ENCODE data around the gene TRIM9. TPM values are rescaled to one million over a fixed set of nuclear protein-coding genes. Genes with fewer than 3 reads are reported as not detected.
"Not testable (repeated sequence)": the region's sequence is repeated elsewhere in the genome, so short reads cannot be mapped to it uniquely, and the experiment has no call there.

TRIM9 gene
- polyA plus RNA-seq, 1 experiment: 0.06 TPM

DNA sequence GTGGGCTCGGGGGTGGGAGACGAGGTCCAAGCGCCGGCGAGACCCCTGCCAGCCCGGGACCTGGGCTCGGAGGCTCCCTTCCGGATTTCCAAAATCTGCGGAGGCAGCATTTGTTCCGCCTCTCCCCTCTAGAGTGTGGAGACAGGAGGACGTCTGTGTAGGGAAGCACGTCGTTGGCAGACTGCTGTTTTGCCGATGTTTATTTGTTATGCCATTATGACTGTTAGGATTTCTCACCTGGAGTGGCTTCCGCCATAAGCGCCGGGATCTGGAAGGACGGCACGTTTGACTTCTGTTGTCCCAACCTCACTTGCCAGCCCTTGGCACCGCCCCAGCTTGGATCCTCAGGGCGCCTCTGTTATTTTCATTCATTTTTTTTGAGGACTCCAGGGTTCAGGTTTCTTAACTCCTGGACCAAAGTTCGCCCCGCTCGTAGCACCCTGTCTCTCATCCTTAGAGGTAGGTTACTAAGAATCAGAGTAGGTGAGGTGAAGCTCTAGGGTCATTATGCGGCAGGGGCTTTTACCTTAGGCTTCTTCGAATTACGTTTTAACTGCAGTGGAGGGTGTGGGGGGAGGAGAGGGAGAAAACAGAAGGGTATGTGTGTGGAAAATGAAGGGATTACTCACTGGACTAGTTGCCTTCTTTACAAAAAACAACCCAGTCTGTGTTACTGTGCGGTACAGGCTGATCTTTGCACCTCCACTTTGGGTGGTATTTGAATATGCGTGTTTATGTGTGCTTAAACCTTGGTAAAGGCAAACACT, 150.1 kb downstream of the TRIM9 start:
- H3K9me3 ChIP-seq (ENCODE audit: control insufficient read depth, insufficient read depth, low read length): 0 out of 2 replicates have a peak, but pooled peaks cover 4% of the 10 kb centered on the region
- TF ChIP-seq, protein P1, sequence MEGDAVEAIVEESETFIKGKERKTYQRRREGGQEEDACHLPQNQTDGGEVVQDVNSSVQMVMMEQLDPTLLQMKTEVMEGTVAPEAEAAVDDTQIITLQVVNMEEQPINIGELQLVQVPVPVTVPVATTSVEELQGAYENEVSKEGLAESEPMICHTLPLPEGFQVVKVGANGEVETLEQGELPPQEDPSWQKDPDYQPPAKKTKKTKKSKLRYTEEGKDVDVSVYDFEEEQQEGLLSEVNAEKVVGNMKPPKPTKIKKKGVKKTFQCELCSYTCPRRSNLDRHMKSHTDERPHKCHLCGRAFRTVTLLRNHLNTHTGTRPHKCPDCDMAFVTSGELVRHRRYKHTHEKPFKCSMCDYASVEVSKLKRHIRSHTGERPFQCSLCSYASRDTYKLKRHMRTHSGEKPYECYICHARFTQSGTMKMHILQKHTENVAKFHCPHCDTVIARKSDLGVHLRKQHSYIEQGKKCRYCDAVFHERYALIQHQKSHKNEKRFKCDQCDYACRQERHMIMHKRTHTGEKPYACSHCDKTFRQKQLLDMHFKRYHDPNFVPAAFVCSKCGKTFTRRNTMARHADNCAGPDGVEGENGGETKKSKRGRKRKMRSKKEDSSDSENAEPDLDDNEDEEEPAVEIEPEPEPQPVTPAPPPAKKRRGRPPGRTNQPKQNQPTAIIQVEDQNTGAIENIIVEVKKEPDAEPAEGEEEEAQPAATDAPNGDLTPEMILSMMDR (IDR thresholded peaks at IDR 0.05; ENCODE audit: low read depth, low read length): no peak
- H3K27me3 ChIP-seq (ENCODE audit: control insufficient read depth, insufficient read depth, low read length): no peaks in the 10 kb centered on the region
- peak overlapping the region; percentile 88 for H3K4me3 ChIP-seq (ENCODE audit: low read depth, low read length)
- H3K27ac ChIP-seq (ENCODE audit: low read depth, low read length): peak overlapping the region; percentile 39
- DNase-seq (ENCODE audit: low read depth, low spot score): no peak
- ChIA-PET CTCF (interaction anchor here (1.2 to 1.3 kb wide), 2 partner anchors 14 to 84 kb away, joined by 3 to 7 read pairs; no protein-coding TSS in a partner anchor), POLR2A (interaction anchor here (0.5 to 1.1 kb wide), 5 partner anchors 16 to 277 kb away, joined by 3 to 4 read pairs (median 3); partner anchors contain the start of gene SAV1)

DNA sequence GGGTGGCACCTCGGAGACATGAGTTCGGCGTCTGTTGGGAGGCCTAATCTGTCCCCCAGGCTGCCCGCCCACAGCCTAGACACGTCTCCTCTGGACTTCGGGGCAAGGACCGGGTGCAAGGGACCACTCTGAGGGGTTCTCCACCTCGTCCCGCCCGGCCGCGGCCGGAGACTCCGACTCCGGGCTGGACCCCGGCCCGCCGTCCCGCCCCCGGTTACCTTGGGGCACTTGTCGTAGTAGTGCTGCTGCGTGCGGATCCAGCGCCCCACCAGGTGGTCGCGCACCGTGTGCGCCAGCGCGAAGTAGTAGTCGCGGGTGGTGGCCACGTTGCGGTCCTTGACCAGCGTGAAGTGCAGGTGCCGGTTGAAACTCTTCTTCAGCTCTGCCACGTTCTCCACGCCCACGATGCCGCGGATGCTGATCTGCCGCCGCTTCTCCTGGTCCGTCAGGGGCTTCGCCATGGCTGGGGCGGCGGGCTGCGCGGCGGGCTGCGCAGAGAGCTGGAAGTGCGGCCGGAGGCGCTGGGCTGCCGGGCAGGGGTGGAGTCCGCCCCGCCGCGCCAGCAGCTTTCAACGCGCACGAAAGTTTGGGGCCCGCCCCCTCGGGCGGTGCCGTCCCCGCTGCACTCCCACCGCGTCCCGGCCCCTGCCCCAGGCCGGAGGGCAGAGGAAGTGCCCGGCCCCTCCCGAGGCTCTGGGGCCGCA, 150.8 kb downstream of the TRIM9 start, which contains the start of gene PYGL:
Gene PYGL (minus strand): TSS at position 541 of the 704 bp plus-strand sequence. CDS start 80 bp downstream, at position 461.
- TF ChIP-seq, protein P1 (IDR thresholded peaks at IDR 0.05; ENCODE audit: low read depth, low read length): no peak
- H3K27ac ChIP-seq (ENCODE audit: low read depth, low read length): peak within 1 kb of the TSS; percentile 39
- peak within 1 kb of the TSS; percentile 88 for H3K4me3 ChIP-seq (ENCODE audit: low read depth, low read length)
- no peaks in the 10 kb centered on the region for H3K27me3 ChIP-seq (ENCODE audit: control insufficient read depth, insufficient read depth, low read length)
- POLR2A ChIA-PET: interaction anchor here (0.5 to 1.1 kb wide), 5 partner anchors 17 to 276 kb away, joined by 3 to 4 read pairs (median 3); partner anchors contain the start of gene SAV1
- CTCF ChIA-PET: interaction anchor here (1.2 to 1.3 kb wide), 2 partner anchors 15 to 84 kb away, joined by 3 to 7 read pairs; no protein-coding TSS in a partner anchor
- H3K9me3 ChIP-seq (ENCODE audit: control insufficient read depth, insufficient read depth, low read length): 0 out of 2 replicates have a peak, but pooled peaks cover 3% of the 10 kb centered on the region
- no peak for DNase-seq (ENCODE audit: low read depth, low spot score)

DNA sequence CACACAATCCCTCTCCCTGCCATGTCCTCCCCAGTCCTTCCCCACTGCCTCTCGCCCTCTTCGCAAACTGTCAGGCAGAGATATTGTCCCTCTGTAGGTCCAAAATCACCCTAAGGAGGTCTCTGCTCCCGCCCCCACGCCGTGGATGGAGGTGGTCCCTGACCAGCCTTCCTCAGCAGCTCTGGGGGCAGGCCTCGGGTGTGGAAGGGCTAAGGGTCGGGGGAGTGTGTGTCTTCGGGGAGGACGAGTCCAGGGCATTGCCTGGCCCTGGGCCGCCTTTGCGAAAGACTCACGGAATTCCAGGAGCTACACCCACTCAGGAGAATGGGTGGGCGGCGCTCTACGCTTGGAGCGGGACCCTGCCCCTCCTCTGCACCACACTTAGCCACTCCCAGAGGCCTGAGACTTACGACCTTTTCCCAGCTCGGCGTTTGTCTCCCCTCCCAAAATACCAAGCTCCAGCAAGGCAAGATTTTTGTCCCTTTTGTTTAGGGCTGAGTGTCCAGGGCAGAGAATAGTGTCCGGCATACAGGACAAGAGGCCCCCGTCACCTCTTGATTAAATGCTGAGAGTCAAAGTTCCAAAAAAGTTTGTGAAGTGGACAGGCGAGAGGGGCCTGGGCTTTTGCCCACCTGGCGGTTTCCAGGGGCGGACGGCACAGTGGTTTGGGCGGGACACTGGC, 151.5 kb downstream of the TRIM9 start:
- peak overlapping the region; percentile 11 for H3K27ac ChIP-seq (ENCODE audit: low read depth, low read length)
- CTCF ChIA-PET: interaction anchor here (1.2 to 1.3 kb wide), 2 partner anchors 16 to 83 kb away, joined by 3 to 7 read pairs; no protein-coding TSS in a partner anchor
- TF ChIP-seq, protein P1 (IDR thresholded peaks at IDR 0.05; ENCODE audit: low read depth, low read length): no peak
- no peak for DNase-seq (ENCODE audit: low read depth, low spot score)
- H3K9me3 ChIP-seq (ENCODE audit: control insufficient read depth, insufficient read depth, low read length): no peaks in the 10 kb centered on the region
- POLR2A ChIA-PET: interaction anchor here (1.1 kb wide), 1 partner anchor 21 kb away, joined by 3 read pairs; no protein-coding TSS in a partner anchor
- peak overlapping the region; percentile 88 for H3K4me3 ChIP-seq (ENCODE audit: low read depth, low read length)
- no peaks in the 10 kb centered on the region for H3K27me3 ChIP-seq (ENCODE audit: control insufficient read depth, insufficient read depth, low read length)

DNA sequence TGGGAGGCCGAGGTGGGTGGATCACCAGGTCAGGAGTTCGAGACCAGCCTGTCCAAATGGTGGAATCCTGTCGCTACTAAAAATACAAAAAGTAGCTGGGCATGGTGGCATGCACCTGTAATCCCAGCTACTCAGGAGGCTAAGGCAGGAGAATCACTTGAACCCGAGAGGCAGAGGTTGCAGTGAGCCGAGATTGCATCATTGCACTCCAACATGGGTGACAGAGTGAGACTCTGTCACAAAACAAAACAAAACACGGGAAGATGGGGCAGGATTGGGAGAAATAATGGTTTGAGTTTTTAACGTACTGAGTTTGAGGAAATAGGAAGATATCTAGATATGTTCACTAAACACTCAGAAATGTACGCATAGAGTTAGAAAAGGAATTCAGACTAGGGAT, 153.3 kb downstream of the TRIM9 start:
- H3K27ac ChIP-seq (ENCODE audit: low read depth, low read length); H3K9me3 ChIP-seq (ENCODE audit: control insufficient read depth, insufficient read depth, low read length); H3K27me3 ChIP-seq (ENCODE audit: control insufficient read depth, insufficient read depth, low read length); CTCF ChIA-PET; DNase-seq (ENCODE audit: low read depth, low spot score); H3K4me3 ChIP-seq (ENCODE audit: low read depth, low read length); POLR2A ChIA-PET: not testable (repeated sequence)

DNA sequence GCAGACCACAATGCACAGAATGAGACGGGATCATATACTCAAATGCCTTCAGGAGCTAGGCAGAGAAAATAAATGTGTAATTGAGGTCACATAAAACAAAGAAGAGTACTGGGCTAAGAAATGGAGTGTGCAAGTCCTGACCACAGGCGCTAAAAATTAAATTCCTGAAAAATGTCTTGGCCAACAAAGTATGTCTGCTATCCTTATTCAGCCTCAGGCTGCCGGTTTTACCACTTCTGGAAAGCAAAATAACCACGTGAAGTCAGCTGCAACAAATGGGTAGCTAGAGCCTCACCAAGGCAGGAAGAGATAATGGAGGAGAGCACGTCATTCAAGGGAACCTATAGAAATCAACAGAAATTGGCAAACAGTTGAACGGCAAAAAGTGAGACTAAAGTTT, 153.8 kb downstream of the TRIM9 start:
- Histone ChIP-seq H3K27me3 (ENCODE audit: control insufficient read depth, insufficient read depth, low read length) (no peaks in the 10 kb centered on the region), H3K27ac (ENCODE audit: low read depth, low read length) (no peak overlapping the region)

More for the DNA sequence above, 153.8 kb downstream of the TRIM9 start:
- ChIA-PET POLR2A (no interaction called here), CTCF (no interaction called here)
- no peak overlapping the region for H3K4me3 ChIP-seq (ENCODE audit: low read depth, low read length)
- DNase-seq (ENCODE audit: low read depth, low spot score): no peak
- TF ChIP-seq, protein P1 (IDR thresholded peaks at IDR 0.05; ENCODE audit: low read depth, low read length): no peak
- no peaks in the 10 kb centered on the region for H3K9me3 ChIP-seq (ENCODE audit: control insufficient read depth, insufficient read depth, low read length)

All from AG04450 (cell line).